Peyer's patch (tissue), 4 donors: ENCODE results near the gene HPS1. TPM values are rescaled to one million over a fixed set of nuclear protein-coding genes. Genes with fewer than 3 reads are reported as not detected.

Experiments used
- DNase-seq, 3 donors: peaks; one replicate each; pipeline ENCODE4 v3.0.0-alpha.2; 2017 to 2019
- H3K27ac ChIP-seq, 4 donors: fragments of 200-600 bp; sonication (generic); one replicate each; pipeline ENCODE4 v1.5.1; 2016 to 2019
- H3K27me3 ChIP-seq, 2 donors: fragments of 200-600 bp; sonication (generic); one replicate each; pipeline ENCODE4 v1.5.1; 2019
- H3K36me3 ChIP-seq, 3 donors: fragments of 200-600 bp; sonication (generic); one replicate each; pipeline ENCODE4 v1.5.1; 2016 to 2019
- H3K4me1 ChIP-seq, 4 donors: fragments of 200-600 bp; sonication (generic); one replicate each; pipeline ENCODE4 v1.5.1; 2016 to 2019
- H3K4me3 ChIP-seq, 4 donors: fragments of 200-600 bp; sonication (generic); 1 replicate in 3 of 4; 2 replicates in 1 of 4; pipeline ENCODE4 v1.5.1; 2016 to 2019; ENCODE audit warnings: mild to moderate bottlenecking in 1 of 4
- H3K9me3 ChIP-seq, 4 donors: fragments of 200-600 bp; sonication (generic); one replicate each; pipeline ENCODE4 v1.5.1; 2016 to 2019; ENCODE audit warnings: mild to moderate bottlenecking in 1 of 4
- POLR2A ChIP-seq, 2 donors: fragments of 450-650 bp; IDR thresholded peaks; one replicate each; pipeline ENCODE4 v1.5.1; 2017; ENCODE audit warnings: antibody characterized with exemption in 2 of 2, mild to moderate bottlenecking in 2 of 2, moderate library complexity in 2 of 2
- total RNA-seq, 4 donors: library from RNA; depleted of rRNA; stranded (reverse); fragments of >200 nt; gene quantifications; one replicate each; pipeline ENCODE4 v1.1.0, GENCODE V29; 2016
- TF ChIP-seq, protein P1 (sequence below), 6 experiments: fragments of 450-650 bp in 4 of 6; fragments of 200-600 bp in 2 of 6; sonication (generic) in 1 of 6; IDR thresholded peaks; one replicate each; pipeline ENCODE4 v1.5.1; 2017 to 2019; ENCODE audit warnings: antibody characterized with exemption in 6 of 6, mild to moderate bottlenecking in 3 of 6, moderate library complexity in 1 of 6

The HPS1 gene
- total RNA-seq, 4 donors from 2014 or later = 109 to 221 (median 136) TPM

- H3K4me3 ChIP-seq = no peak overlapping the region
- no peaks in the 10 kb centered on the region for H3K27me3 ChIP-seq
- no peaks in the 10 kb centered on the region for H3K9me3 ChIP-seq
- DNase-seq = no peak
- H3K4me1 ChIP-seq = no peaks in the 10 kb centered on the region
- H3K36me3 ChIP-seq = peaks cover 0 to 81% (median 0%) of the 10 kb centered on the region in 3 donors
- TF ChIP-seq POLR2A (IDR thresholded peaks at IDR 0.05) = no peak
- TF ChIP-seq, protein P1, sequence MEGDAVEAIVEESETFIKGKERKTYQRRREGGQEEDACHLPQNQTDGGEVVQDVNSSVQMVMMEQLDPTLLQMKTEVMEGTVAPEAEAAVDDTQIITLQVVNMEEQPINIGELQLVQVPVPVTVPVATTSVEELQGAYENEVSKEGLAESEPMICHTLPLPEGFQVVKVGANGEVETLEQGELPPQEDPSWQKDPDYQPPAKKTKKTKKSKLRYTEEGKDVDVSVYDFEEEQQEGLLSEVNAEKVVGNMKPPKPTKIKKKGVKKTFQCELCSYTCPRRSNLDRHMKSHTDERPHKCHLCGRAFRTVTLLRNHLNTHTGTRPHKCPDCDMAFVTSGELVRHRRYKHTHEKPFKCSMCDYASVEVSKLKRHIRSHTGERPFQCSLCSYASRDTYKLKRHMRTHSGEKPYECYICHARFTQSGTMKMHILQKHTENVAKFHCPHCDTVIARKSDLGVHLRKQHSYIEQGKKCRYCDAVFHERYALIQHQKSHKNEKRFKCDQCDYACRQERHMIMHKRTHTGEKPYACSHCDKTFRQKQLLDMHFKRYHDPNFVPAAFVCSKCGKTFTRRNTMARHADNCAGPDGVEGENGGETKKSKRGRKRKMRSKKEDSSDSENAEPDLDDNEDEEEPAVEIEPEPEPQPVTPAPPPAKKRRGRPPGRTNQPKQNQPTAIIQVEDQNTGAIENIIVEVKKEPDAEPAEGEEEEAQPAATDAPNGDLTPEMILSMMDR (IDR thresholded peaks at IDR 0.05) = no peak
- H3K27ac ChIP-seq = no peak overlapping the region
Measured at GRCh38 chr10:98429320-98430072, 17.2 kb downstream of the HPS1 start.

GRCh38 chr10:98427011-98427515, 19.7 kb downstream of the HPS1 start:
- H3K27me3 ChIP-seq = no peaks in the 10 kb centered on the region
- H3K4me3 ChIP-seq = no peak overlapping the region
- TF ChIP-seq, protein P1 (IDR thresholded peaks at IDR 0.05) = no peak
- TF ChIP-seq POLR2A (IDR thresholded peaks at IDR 0.05) = no peak
- no peaks in the 10 kb centered on the region for H3K9me3 ChIP-seq
- H3K36me3 ChIP-seq = peaks cover 0 to 81% (median 0%) of the 10 kb centered on the region in 3 donors
- no peak overlapping the region for H3K27ac ChIP-seq
- DNase-seq = no peak
- no peaks in the 10 kb centered on the region for H3K4me1 ChIP-seq

GRCh38 chr10:98425511-98426352, 21.0 kb downstream of the HPS1 start:
- peak in 2 of 3 donors; percentile 37 to 77 for DNase-seq

GRCh38 chr10:98424295-98425254, 22.2 kb downstream of the HPS1 start:
- Histone ChIP-seq H3K27ac (no peak overlapping the region), H3K9me3 (no peaks in the 10 kb centered on the region), H3K4me3 (no peak overlapping the region), H3K27me3 (no peaks in the 10 kb centered on the region), H3K36me3 (peaks cover 0 to 69% (median 0%) of the 10 kb centered on the region in 3 donors), H3K4me1 (no peaks in the 10 kb centered on the region)
- peak in 1 of 3 donors; percentile 41 for DNase-seq
- no peak for TF ChIP-seq POLR2A (IDR thresholded peaks at IDR 0.05)
- TF ChIP-seq, protein P1 (IDR thresholded peaks at IDR 0.05) = no peak

More at GRCh38 chr10:98425511-98426352, 21.0 kb downstream of the HPS1 start:
- no peaks in the 10 kb centered on the region for H3K4me1 ChIP-seq
- H3K27me3 ChIP-seq = no peaks in the 10 kb centered on the region
- no peak for TF ChIP-seq POLR2A (IDR thresholded peaks at IDR 0.05)
- TF ChIP-seq, protein P1 (IDR thresholded peaks at IDR 0.05) = peak; percentile 1 to 73 (median 53)
- H3K36me3 ChIP-seq = peaks cover 0 to 74% (median 0%) of the 10 kb centered on the region in 3 donors
- H3K27ac ChIP-seq = no peak overlapping the region
- H3K4me3 ChIP-seq = no peak overlapping the region
- no peaks in the 10 kb centered on the region for H3K9me3 ChIP-seq

DNA sequence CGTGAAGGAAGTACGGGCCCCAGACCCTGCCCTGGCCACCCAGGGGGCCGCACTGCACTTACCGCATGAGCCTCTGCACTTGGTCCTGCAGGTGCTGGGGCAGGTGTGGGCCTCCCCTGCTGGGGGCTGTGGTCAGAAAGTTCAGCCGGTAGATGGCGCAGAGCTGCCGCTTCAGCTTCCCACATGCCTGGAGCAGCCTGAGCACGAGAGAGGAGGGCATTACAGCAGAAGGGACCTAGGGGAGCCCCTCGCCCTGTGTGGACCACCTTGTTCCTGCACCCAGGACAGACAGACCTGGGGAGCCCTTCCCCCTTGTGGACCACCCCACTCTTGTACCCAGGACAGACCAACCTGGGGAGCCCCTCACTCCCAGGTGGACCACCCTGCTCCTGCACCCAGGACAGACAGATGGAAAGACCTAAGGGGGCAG, 23.0 kb downstream of the HPS1 start:
- no peaks in the 10 kb centered on the region for H3K4me1 ChIP-seq
- H3K36me3 ChIP-seq = peaks cover 0 to 70% (median 0%) of the 10 kb centered on the region in 3 donors
- H3K9me3 ChIP-seq = no peaks in the 10 kb centered on the region
- H3K27ac ChIP-seq = no peak overlapping the region
- no peak overlapping the region for H3K4me3 ChIP-seq
- TF ChIP-seq, protein P1 (IDR thresholded peaks at IDR 0.05) = peak in 2 of 6 experiments; percentile 6 to 37
- TF ChIP-seq POLR2A (IDR thresholded peaks at IDR 0.05) = no peak
- no peaks in the 10 kb centered on the region for H3K27me3 ChIP-seq
- peak in 1 of 3 donors; percentile 42 for DNase-seq
